HEK293 (cell line): ENCODE results near the gene TWF2.
A peak's percentile ranks its signal among the peaks of the same experiment; 100 is the strongest.

Source experiments
- CTCF ChIA-PET: fragments of 350-600 bp; formaldehyde crosslinking; extraction: SDS; loops from one replicate; lab custom pipeline; 2021; ENCODE audit warnings: antibody characterized with exemption; lab: Yijun Ruan, JAX
- POLR2A ChIA-PET: fragments of 300-600 bp; formaldehyde crosslinking; extraction: SDS; loops from one replicate; lab custom pipeline; 2020; ENCODE audit warnings: antibody characterized with exemption, inconsistent platforms; lab: Yijun Ruan, JAX
- H3K27ac ChIP-seq: fragments of 200-500 bp; sonication (Bioruptor generic); 2 replicates; pipeline ENCODE4 v1.5.1; 2014; ENCODE audit warnings: low read depth, low read length, control low read depth, inconsistent platforms; ENCODE audit errors: extremely low read depth
- H3K36me3 ChIP-seq, 2 experiments: fragments of 200-500 bp in 1 of 2; sonication (Bioruptor generic) in 1 of 2; 1 replicate in 1 of 2; 2 replicates in 1 of 2; pipeline ENCODE4 v1.5.1; 2014 to 2017; ENCODE audit warnings: inconsistent platforms in 2 of 2, low read length in 2 of 2; ENCODE audit not compliant: control insufficient read depth in 2 of 2, insufficient read depth in 1 of 2
- H3K4me1 ChIP-seq: fragments of 200-500 bp; sonication (Bioruptor generic); 2 replicates; pipeline ENCODE4 v1.5.1; 2014; ENCODE audit warnings: mild to moderate bottlenecking, low read length, inconsistent platforms; ENCODE audit not compliant: control insufficient read depth, insufficient read depth
- H3K4me3 ChIP-seq: 2 replicates; pipeline ENCODE4 v1.5.1; 2011; ENCODE audit warnings: low read depth, mild to moderate bottlenecking, control low read depth, low read length, moderate library complexity
- H3K9me3 ChIP-seq: fragments of 200-500 bp; sonication (Bioruptor generic); 2 replicates; pipeline ENCODE4 v1.5.1; 2014; ENCODE audit warnings: low read depth, low read length, inconsistent platforms; ENCODE audit not compliant: control insufficient read depth, insufficient read depth
- GLIS1 ChIP-seq: fragments of 450-650 bp; formaldehyde crosslinking; IDR thresholded peaks from 2 replicates; pipeline ENCODE4 v1.5.1; 2016; ENCODE audit warnings: missing biosample characterization, missing genetic modification characterization
- KLF7 ChIP-seq: fragments of 450-650 bp; formaldehyde crosslinking; IDR thresholded peaks from 2 replicates; pipeline ENCODE4 v1.5.1; 2016; ENCODE audit warnings: missing biosample characterization, missing genetic modification characterization, borderline replicate concordance
- KLF9 ChIP-seq: fragments of 450-650 bp; formaldehyde crosslinking; IDR thresholded peaks from 2 replicates; pipeline ENCODE4 v1.5.1; 2016; ENCODE audit warnings: missing biosample characterization, missing genetic modification characterization, low read depth
- YY2 ChIP-seq: fragments of 450-650 bp; formaldehyde crosslinking; IDR thresholded peaks from 2 replicates; pipeline ENCODE4 v1.5.1; 2016; ENCODE audit warnings: missing biosample characterization, missing genetic modification characterization
- ZBTB17 ChIP-seq: fragments of 450-650 bp; formaldehyde crosslinking; IDR thresholded peaks from 2 replicates; pipeline ENCODE4 v1.5.1; 2016; ENCODE audit warnings: missing biosample characterization, missing genetic modification characterization
- ZBTB8A ChIP-seq: fragments of 450-650 bp; formaldehyde crosslinking; IDR thresholded peaks from 2 replicates; pipeline ENCODE4 v1.5.1; 2016; ENCODE audit warnings: missing biosample characterization, missing genetic modification characterization
- ZFHX2 ChIP-seq: fragments of 450-650 bp; formaldehyde crosslinking; conservative IDR thresholded peaks from 2 replicates; pipeline ENCODE4 v1.5.1; 2016; ENCODE audit warnings: missing biosample characterization, missing genetic modification characterization
- ZFP41 ChIP-seq: fragments of 450-650 bp; formaldehyde crosslinking; IDR thresholded peaks from 2 replicates; pipeline ENCODE4 v1.5.1; 2016; ENCODE audit warnings: missing biosample characterization, missing genetic modification characterization, borderline replicate concordance
- ZIC2 ChIP-seq: fragments of 450-650 bp; formaldehyde crosslinking; IDR thresholded peaks from 2 replicates; pipeline ENCODE4 v1.5.1; 2016; ENCODE audit warnings: missing biosample characterization, missing genetic modification characterization
- ZNF2 ChIP-seq: fragments of 450-650 bp; formaldehyde crosslinking; IDR thresholded peaks from 2 replicates; pipeline ENCODE4 v1.5.1; 2016; ENCODE audit warnings: missing biosample characterization, missing genetic modification characterization
- ZNF302 ChIP-seq: fragments of 450-650 bp; formaldehyde crosslinking; IDR thresholded peaks from 2 replicates; pipeline ENCODE4 v1.5.1; 2016; ENCODE audit warnings: missing biosample characterization, missing genetic modification characterization, low read depth
- ZNF311 ChIP-seq: fragments of 450-650 bp; formaldehyde crosslinking; IDR thresholded peaks from 2 replicates; pipeline ENCODE4 v1.5.1; 2017; ENCODE audit warnings: missing biosample characterization, missing genetic modification characterization, borderline replicate concordance
- ZNF341 ChIP-seq: fragments of 450-650 bp; formaldehyde crosslinking; IDR thresholded peaks from 2 replicates; pipeline ENCODE4; 2016; ENCODE audit warnings: low read depth, missing biosample characterization, missing genetic modification characterization
- ZNF501 ChIP-seq: fragments of 450-650 bp; formaldehyde crosslinking; IDR thresholded peaks from 2 replicates; pipeline ENCODE4 v1.5.1; 2016; ENCODE audit warnings: missing biosample characterization, missing genetic modification characterization
- ZNF623 ChIP-seq: fragments of 450-650 bp; formaldehyde crosslinking; IDR thresholded peaks from 2 replicates; pipeline ENCODE4 v1.5.1; 2016; ENCODE audit warnings: missing biosample characterization, missing genetic modification characterization
- ZNF624 ChIP-seq: fragments of 450-650 bp; formaldehyde crosslinking; IDR thresholded peaks from 2 replicates; pipeline ENCODE4 v1.5.1; 2017; ENCODE audit warnings: missing biosample characterization, missing genetic modification characterization
- ZNF747 ChIP-seq: fragments of 450-650 bp; formaldehyde crosslinking; IDR thresholded peaks from 2 replicates; pipeline ENCODE4 v1.5.1; 2016; ENCODE audit warnings: missing biosample characterization, missing genetic modification characterization
- ZXDB ChIP-seq: fragments of 450-650 bp; formaldehyde crosslinking; IDR thresholded peaks from 2 replicates; pipeline ENCODE4 v1.5.1; 2016; ENCODE audit warnings: missing biosample characterization, missing genetic modification characterization
- TF ChIP-seq, protein P1 (sequence below): fragments of 450-650 bp; formaldehyde crosslinking; IDR thresholded peaks from 2 replicates; pipeline ENCODE4 v1.5.1; 2016; ENCODE audit warnings: missing biosample characterization, missing genetic modification characterization
- TF ChIP-seq, protein P2 (sequence below): fragments of 450-650 bp; formaldehyde crosslinking; IDR thresholded peaks from 2 replicates; pipeline ENCODE4 v1.5.1; 2016; ENCODE audit warnings: missing biosample characterization, missing genetic modification characterization
- TF ChIP-seq, protein P3 (sequence below): fragments of 450-650 bp; formaldehyde crosslinking; IDR thresholded peaks from 2 replicates; pipeline ENCODE4 v1.5.1; 2016; ENCODE audit warnings: missing biosample characterization, missing genetic modification characterization
- TF ChIP-seq, protein P4 (sequence below): fragments of 450-650 bp; formaldehyde crosslinking; IDR thresholded peaks from 2 replicates; pipeline ENCODE4 v1.5.1; 2017; ENCODE audit warnings: missing biosample characterization, mild to moderate bottlenecking, missing genetic modification characterization, moderate library complexity
- TF ChIP-seq, protein P5 (sequence below): fragments of 450-650 bp; formaldehyde crosslinking; IDR thresholded peaks from 2 replicates; pipeline ENCODE4 v1.5.1; 2016; ENCODE audit warnings: missing biosample characterization, missing genetic modification characterization
- TF ChIP-seq, protein P6 (sequence below): fragments of 450-650 bp; formaldehyde crosslinking; IDR thresholded peaks from 2 replicates; pipeline ENCODE4 v1.5.1; 2016; ENCODE audit warnings: missing biosample characterization, missing genetic modification characterization, low read depth
- TF ChIP-seq, protein P7 (sequence below): fragments of 450-650 bp; formaldehyde crosslinking; IDR thresholded peaks from 2 replicates; pipeline ENCODE4 v1.5.1; 2017; ENCODE audit warnings: missing biosample characterization, missing genetic modification characterization
- TF ChIP-seq, protein P8 (sequence below): fragments of 450-650 bp; formaldehyde crosslinking; optimal IDR thresholded peaks from 2 replicates; pipeline ENCODE3; 2016; ENCODE audit warnings: missing biosample characterization, mild to moderate bottlenecking, missing genetic modification characterization

The TWF2 gene

DNA sequence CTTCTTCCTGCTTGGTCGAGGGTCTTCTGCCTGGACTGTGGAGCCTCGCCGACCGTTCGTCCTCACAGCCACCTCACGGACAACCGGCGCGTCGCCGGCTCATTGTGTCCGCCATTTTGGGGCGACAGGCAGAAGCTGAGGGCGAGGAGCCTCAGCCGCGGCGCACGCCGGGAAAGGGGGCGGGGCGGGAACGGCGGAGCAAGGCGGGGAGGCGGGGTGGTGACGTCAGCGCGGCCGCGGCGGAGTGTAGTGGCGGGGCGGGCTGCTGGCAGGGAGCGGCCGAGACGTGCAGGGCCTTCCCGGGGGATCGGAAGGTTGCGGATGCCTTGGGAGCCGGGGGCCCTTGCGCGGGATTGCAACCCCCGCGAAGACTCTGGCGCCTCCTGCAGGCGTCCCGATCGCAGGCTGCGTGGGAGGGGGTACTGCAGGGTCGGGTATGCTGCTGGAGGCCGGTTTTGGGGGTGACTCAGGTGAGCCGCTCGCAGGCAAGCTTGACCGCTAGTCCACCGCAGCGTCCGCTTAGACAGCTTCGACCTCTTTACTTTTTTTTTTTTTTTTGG lies 39.6 kb upstream of the TWF2 start, which contains the start of gene WDR82:
Gene WDR82 (minus strand): TSS at position 140 of the 560 bp plus-strand sequence. CDS start 288 bp downstream, outside the sequence.
- CTCF ChIA-PET = interaction anchor here (0.6 to 1.3 kb wide), 10 partner anchors 8 to 831 kb away, joined by 3 to 6 read pairs (median 3); partner anchors contain the start of genes GPR62 and TWF2
- Histone ChIP-seq H3K36me3 (peaks cover 1 to 28% of the 10 kb centered on the region in 2 experiments; a peak in 2 of 3 replicates), H3K4me1 (no peaks in the 10 kb centered on the region), H3K4me3 (peak within 1 kb of the TSS; percentile 82), H3K27ac (peak within 1 kb of the TSS; percentile 95), H3K9me3 (no peaks in the 10 kb centered on the region)
- POLR2A ChIA-PET = interaction anchor here (0.6 to 2.3 kb wide), 6 partner anchors 9 to 337 kb away, joined by 3 to 23 read pairs (median 4); partner anchors contain the start of genes GLYCTK, PARP3, PPM1M and RRP9
- TF ChIP-seq ZNF302 (no peak), ZFHX2 (peak; percentile 85), ZIC2 (tag by site-specific recombination) (peak; percentile 46), ZNF624 (tag by site-specific recombination) (no peak), ZNF311 (tag by site-specific recombination) (no peak), ZNF341 (tag by site-specific recombination) (peak; percentile 32; the same call in 1 of the 2 replicates), ZBTB8A (0 out of 2 replicates have a peak, but pooled peaks have one; percentile 13), ZFP41 (tag by site-specific recombination) (no peak), ZNF501 (tag by site-specific recombination) (peak; percentile 49; the same call in 1 of the 2 replicates), ZXDB (peak; percentile 53; the same call in 1 of the 2 replicates), GLIS1 (tag by site-specific recombination) (peak; percentile 92), ZBTB17 (tag by site-specific recombination) (peak; percentile 36; the same call in 1 of the 2 replicates), ZNF2 (tag by site-specific recombination) (peak; percentile 58; the same call in 1 of the 2 replicates), YY2 (tag by site-specific recombination) (peak; percentile 78), KLF9 (tag by site-specific recombination) (peak; percentile 66), ZNF747 (tag by site-specific recombination) (no peak), KLF7 (tag by site-specific recombination) (no peak), ZNF623 (no peak)
- TF ChIP-seq, protein P1, sequence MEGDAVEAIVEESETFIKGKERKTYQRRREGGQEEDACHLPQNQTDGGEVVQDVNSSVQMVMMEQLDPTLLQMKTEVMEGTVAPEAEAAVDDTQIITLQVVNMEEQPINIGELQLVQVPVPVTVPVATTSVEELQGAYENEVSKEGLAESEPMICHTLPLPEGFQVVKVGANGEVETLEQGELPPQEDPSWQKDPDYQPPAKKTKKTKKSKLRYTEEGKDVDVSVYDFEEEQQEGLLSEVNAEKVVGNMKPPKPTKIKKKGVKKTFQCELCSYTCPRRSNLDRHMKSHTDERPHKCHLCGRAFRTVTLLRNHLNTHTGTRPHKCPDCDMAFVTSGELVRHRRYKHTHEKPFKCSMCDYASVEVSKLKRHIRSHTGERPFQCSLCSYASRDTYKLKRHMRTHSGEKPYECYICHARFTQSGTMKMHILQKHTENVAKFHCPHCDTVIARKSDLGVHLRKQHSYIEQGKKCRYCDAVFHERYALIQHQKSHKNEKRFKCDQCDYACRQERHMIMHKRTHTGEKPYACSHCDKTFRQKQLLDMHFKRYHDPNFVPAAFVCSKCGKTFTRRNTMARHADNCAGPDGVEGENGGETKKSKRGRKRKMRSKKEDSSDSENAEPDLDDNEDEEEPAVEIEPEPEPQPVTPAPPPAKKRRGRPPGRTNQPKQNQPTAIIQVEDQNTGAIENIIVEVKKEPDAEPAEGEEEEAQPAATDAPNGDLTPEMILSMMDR (tag by site-specific recombination) = peak; percentile 75
- TF ChIP-seq, protein P2, sequence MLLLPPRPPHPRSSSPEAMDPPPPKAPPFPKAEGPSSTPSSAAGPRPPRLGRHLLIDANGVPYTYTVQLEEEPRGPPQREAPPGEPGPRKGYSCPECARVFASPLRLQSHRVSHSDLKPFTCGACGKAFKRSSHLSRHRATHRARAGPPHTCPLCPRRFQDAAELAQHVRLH (tag by site-specific recombination) = peak; percentile 51; the same call in 1 of the 2 replicates
- TF ChIP-seq, protein P3, sequence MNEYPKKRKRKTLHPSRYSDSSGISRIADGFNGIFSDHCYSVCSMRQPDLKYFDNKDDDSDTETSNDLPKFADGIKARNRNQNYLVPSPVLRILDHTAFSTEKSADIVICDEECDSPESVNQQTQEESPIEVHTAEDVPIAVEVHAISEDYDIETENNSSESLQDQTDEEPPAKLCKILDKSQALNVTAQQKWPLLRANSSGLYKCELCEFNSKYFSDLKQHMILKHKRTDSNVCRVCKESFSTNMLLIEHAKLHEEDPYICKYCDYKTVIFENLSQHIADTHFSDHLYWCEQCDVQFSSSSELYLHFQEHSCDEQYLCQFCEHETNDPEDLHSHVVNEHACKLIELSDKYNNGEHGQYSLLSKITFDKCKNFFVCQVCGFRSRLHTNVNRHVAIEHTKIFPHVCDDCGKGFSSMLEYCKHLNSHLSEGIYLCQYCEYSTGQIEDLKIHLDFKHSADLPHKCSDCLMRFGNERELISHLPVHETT (tag by site-specific recombination) = no peak
- TF ChIP-seq, protein P4, sequence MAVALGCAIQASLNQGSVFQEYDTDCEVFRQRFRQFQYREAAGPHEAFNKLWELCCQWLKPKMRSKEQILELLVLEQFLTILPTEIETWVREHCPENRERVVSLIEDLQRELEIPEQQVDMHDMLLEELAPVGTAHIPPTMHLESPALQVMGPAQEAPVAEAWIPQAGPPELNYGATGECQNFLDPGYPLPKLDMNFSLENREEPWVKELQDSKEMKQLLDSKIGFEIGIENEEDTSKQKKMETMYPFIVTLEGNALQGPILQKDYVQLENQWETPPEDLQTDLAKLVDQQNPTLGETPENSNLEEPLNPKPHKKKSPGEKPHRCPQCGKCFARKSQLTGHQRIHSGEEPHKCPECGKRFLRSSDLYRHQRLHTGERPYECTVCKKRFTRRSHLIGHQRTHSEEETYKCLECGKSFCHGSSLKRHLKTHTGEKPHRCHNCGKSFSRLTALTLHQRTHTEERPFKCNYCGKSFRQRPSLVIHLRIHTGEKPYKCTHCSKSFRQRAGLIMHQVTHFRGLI (tag by site-specific recombination) = no peak
- TF ChIP-seq, protein P5, sequence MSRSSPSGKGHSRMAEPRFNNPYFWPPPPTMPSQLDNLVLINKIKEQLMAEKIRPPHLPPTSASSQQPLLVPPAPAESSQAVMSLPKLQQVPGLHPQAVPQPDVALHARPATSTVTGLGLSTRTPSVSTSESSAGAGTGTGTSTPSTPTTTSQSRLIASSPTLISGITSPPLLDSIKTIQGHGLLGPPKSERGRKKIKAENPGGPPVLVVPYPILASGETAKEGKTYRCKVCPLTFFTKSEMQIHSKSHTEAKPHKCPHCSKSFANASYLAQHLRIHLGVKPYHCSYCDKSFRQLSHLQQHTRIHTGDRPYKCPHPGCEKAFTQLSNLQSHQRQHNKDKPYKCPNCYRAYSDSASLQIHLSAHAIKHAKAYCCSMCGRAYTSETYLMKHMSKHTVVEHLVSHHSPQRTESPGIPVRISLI = peak; percentile 57
- TF ChIP-seq, protein P6, sequence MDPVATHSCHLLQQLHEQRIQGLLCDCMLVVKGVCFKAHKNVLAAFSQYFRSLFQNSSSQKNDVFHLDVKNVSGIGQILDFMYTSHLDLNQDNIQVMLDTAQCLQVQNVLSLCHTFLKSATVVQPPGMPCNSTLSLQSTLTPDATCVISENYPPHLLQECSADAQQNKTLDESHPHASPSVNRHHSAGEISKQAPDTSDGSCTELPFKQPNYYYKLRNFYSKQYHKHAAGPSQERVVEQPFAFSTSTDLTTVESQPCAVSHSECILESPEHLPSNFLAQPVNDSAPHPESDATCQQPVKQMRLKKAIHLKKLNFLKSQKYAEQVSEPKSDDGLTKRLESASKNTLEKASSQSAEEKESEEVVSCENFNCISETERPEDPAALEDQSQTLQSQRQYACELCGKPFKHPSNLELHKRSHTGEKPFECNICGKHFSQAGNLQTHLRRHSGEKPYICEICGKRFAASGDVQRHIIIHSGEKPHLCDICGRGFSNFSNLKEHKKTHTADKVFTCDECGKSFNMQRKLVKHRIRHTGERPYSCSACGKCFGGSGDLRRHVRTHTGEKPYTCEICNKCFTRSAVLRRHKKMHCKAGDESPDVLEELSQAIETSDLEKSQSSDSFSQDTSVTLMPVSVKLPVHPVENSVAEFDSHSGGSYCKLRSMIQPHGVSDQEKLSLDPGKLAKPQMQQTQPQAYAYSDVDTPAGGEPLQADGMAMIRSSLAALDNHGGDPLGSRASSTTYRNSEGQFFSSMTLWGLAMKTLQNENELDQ = no peak
- TF ChIP-seq, protein P7, sequence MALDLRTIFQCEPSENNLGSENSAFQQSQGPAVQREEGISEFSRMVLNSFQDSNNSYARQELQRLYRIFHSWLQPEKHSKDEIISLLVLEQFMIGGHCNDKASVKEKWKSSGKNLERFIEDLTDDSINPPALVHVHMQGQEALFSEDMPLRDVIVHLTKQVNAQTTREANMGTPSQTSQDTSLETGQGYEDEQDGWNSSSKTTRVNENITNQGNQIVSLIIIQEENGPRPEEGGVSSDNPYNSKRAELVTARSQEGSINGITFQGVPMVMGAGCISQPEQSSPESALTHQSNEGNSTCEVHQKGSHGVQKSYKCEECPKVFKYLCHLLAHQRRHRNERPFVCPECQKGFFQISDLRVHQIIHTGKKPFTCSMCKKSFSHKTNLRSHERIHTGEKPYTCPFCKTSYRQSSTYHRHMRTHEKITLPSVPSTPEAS (tag by site-specific recombination) = no peak
- TF ChIP-seq, protein P8, sequence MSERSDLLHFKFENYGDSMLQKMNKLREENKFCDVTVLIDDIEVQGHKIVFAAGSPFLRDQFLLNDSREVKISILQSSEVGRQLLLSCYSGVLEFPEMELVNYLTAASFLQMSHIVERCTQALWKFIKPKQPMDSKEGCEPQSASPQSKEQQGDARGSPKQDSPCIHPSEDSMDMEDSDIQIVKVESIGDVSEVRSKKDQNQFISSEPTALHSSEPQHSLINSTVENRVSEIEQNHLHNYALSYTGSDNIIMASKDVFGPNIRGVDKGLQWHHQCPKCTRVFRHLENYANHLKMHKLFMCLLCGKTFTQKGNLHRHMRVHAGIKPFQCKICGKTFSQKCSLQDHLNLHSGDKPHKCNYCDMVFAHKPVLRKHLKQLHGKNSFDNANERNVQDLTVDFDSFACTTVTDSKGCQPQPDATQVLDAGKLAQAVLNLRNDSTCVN (tag by site-specific recombination) = peak; percentile 75
